Measurements from ENCODE around the gene DSN1.

The DSN1 gene

GRCh38 chr20:36712775-36713174 lies 60.8 kb downstream of the DSN1 start:
- Histone ChIP-seq H3K4me3 (ENCODE audit: low read depth, low read length, poor library complexity, severe bottlenecking) (no peak overlapping the region), H3K4me2 (ENCODE audit: low read length) (no peak overlapping the region), H3K27ac (ENCODE audit: low read depth, low read length, poor library complexity, severe bottlenecking) (no peak overlapping the region), H3K36me3 (ENCODE audit: insufficient read depth, low read length) (no peaks in the 10 kb centered on the region), H3K9ac (ENCODE audit: low read length) (no peak overlapping the region), H3K4me1 (ENCODE audit: insufficient read depth, low read length, severe bottlenecking) (no peaks in the 10 kb centered on the region), H3K9me3 (ENCODE audit: low read length) (no peaks in the 10 kb centered on the region), H3F3A (ENCODE audit: insufficient read depth, low read length) (no peaks in the 10 kb centered on the region), H4K20me1 (ENCODE audit: insufficient read depth, low read length) (no peaks in the 10 kb centered on the region), H3K79me2 (ENCODE audit: insufficient read depth, low read length) (no peaks in the 10 kb centered on the region), H3K27me3 (ENCODE audit: insufficient read depth, low read length) (no peaks in the 10 kb centered on the region), H2AFZ (ENCODE audit: low read length) (no peak overlapping the region), H3K9me2 (ENCODE audit: low read depth, low read length) (no peaks in the 10 kb centered on the region)
- TF ChIP-seq CTCF (IDR thresholded peaks at IDR 0.05; ENCODE audit: low read length) (no peak), EZH2 (IDR thresholded peaks at IDR 0.05; ENCODE audit: borderline replicate concordance, low read length) (no peak)

GRCh38 chr20:36709126-36709525 lies 64.4 kb downstream of the DSN1 start:
- no peaks in the 10 kb centered on the region for H3K9me2 ChIP-seq (ENCODE audit: low read depth, low read length)
- no peak overlapping the region for H3K4me2 ChIP-seq (ENCODE audit: low read length)
- no peaks in the 10 kb centered on the region for H4K20me1 ChIP-seq (ENCODE audit: insufficient read depth, low read length)
- no peaks in the 10 kb centered on the region for H3F3A ChIP-seq (ENCODE audit: insufficient read depth, low read length)
- H3K4me1 ChIP-seq (ENCODE audit: insufficient read depth, low read length, severe bottlenecking) = no peaks in the 10 kb centered on the region
- H2AFZ ChIP-seq (ENCODE audit: low read length) = no peak overlapping the region
- H3K36me3 ChIP-seq (ENCODE audit: insufficient read depth, low read length) = no peaks in the 10 kb centered on the region
- no peaks in the 10 kb centered on the region for H3K27me3 ChIP-seq (ENCODE audit: insufficient read depth, low read length)
- H3K4me3 ChIP-seq (ENCODE audit: low read depth, low read length, poor library complexity, severe bottlenecking) = no peak overlapping the region
- TF ChIP-seq EZH2 (IDR thresholded peaks at IDR 0.05; ENCODE audit: borderline replicate concordance, low read length) = no peak
- no peak for TF ChIP-seq CTCF (IDR thresholded peaks at IDR 0.05; ENCODE audit: low read length)
- H3K79me2 ChIP-seq (ENCODE audit: insufficient read depth, low read length) = no peaks in the 10 kb centered on the region
- H3K9me3 ChIP-seq (ENCODE audit: low read length) = no peaks in the 10 kb centered on the region
- no peak overlapping the region for H3K9ac ChIP-seq (ENCODE audit: low read length)
- H3K27ac ChIP-seq (ENCODE audit: low read depth, low read length, poor library complexity, severe bottlenecking) = no peak overlapping the region

GRCh38 chr20:36703530-36703929 lies 70.0 kb downstream of the DSN1 start:
- Histone ChIP-seq H3F3A (ENCODE audit: insufficient read depth, low read length) (no peaks in the 10 kb centered on the region), H3K27me3 (ENCODE audit: insufficient read depth, low read length) (no peaks in the 10 kb centered on the region), H4K20me1 (ENCODE audit: insufficient read depth, low read length) (no peaks in the 10 kb centered on the region), H3K9me3 (ENCODE audit: low read length) (no peaks in the 10 kb centered on the region), H3K79me2 (ENCODE audit: insufficient read depth, low read length) (no peaks in the 10 kb centered on the region), H3K9ac (ENCODE audit: low read length) (no peak overlapping the region), H3K27ac (ENCODE audit: low read depth, low read length, poor library complexity, severe bottlenecking) (no peak overlapping the region), H2AFZ (ENCODE audit: low read length) (no peak overlapping the region), H3K4me2 (ENCODE audit: low read length) (no peak overlapping the region), H3K36me3 (ENCODE audit: insufficient read depth, low read length) (no peaks in the 10 kb centered on the region), H3K4me3 (ENCODE audit: low read depth, low read length, poor library complexity, severe bottlenecking) (no peak overlapping the region), H3K9me2 (ENCODE audit: low read depth, low read length) (no peaks in the 10 kb centered on the region), H3K4me1 (ENCODE audit: insufficient read depth, low read length, severe bottlenecking) (no peaks in the 10 kb centered on the region)
- TF ChIP-seq CTCF (IDR thresholded peaks at IDR 0.05; ENCODE audit: low read length) = no peak
- TF ChIP-seq EZH2 (IDR thresholded peaks at IDR 0.05; ENCODE audit: borderline replicate concordance, low read length) = no peak

Data from OCI-LY1 (cell line).